SKM-1 (cell line): Measurements from ENCODE around the gene STK32B.

Experiments
- DNase-seq: peaks from one replicate; lab custom pipeline; 2025; ENCODE audit not compliant: unreplicated experiment; lab: John Stamatoyannopoulos, UW

The STK32B gene

GRCh38 chr4:5462896-5463295 lies 411.6 kb downstream of the STK32B start:
- no peak for DNase-seq

- DNase-seq = no peak
Measured at GRCh38 chr4:5463361-5463760, 412.1 kb downstream of the STK32B start.

GRCh38 chr4:5463936-5464650 lies 412.8 kb downstream of the STK32B start:
- DNase-seq = no peak

- DNase-seq = no peak
Measured at GRCh38 chr4:5465529-5465928, 414.2 kb downstream of the STK32B start.

GRCh38 chr4:5465956-5466355 lies 414.7 kb downstream of the STK32B start:
- no peak for DNase-seq

- no peak for DNase-seq
Measured at GRCh38 chr4:5467111-5467510, 415.8 kb downstream of the STK32B start.

GRCh38 chr4:5469151-5469775 lies 418.0 kb downstream of the STK32B start:
- no peak for DNase-seq

- DNase-seq = no peak
Measured at GRCh38 chr4:5469861-5470260, 418.6 kb downstream of the STK32B start.

GRCh38 chr4:5470318-5471198 lies 419.3 kb downstream of the STK32B start:
- DNase-seq = peak; percentile 57

- no peak for DNase-seq
Measured at GRCh38 chr4:5471206-5471605, 419.9 kb downstream of the STK32B start.

GRCh38 chr4:5471691-5472090 lies 420.4 kb downstream of the STK32B start:
- DNase-seq = peak; percentile 97

GRCh38 chr4:5472160-5472591 lies 420.9 kb downstream of the STK32B start:
- DNase-seq = peak; percentile 97

GRCh38 chr4:5473125-5473524 lies 421.8 kb downstream of the STK32B start:
- DNase-seq = no peak

- no peak for DNase-seq
Measured at GRCh38 chr4:5474756-5475155, 423.5 kb downstream of the STK32B start.

GRCh38 chr4:5477613-5478012 lies 426.3 kb downstream of the STK32B start:
- no peak for DNase-seq

GRCh38 chr4:5478169-5478568 lies 426.9 kb downstream of the STK32B start:
- no peak for DNase-seq

- DNase-seq = no peak
Measured at GRCh38 chr4:5478697-5479096, 427.4 kb downstream of the STK32B start.

GRCh38 chr4:5479518-5480060 lies 428.3 kb downstream of the STK32B start:
- no peak for DNase-seq

GRCh38 chr4:5488413-5488812 lies 437.1 kb downstream of the STK32B start:
- DNase-seq = no peak

GRCh38 chr4:5489260-5489659 lies 438.0 kb downstream of the STK32B start:
- no peak for DNase-seq

- no peak for DNase-seq
Measured at GRCh38 chr4:5497489-5497888, 446.2 kb downstream of the STK32B start.
